22Rv1 (cell line): ENCODE data around the gene LRRC3.

Experiments
- H3K27ac ChIP-seq: fragments of 450-650 bp; 2 replicates; pipeline ENCODE4 v1.5.1; 2017
- CTCF ChIP-seq: fragments of 450-650 bp; IDR thresholded peaks from 2 replicates; pipeline ENCODE4 v1.5.1; 2017; ENCODE audit warnings: mild to moderate bottlenecking
- ZFX ChIP-seq: fragments of 450-650 bp; IDR thresholded peaks from 2 replicates; pipeline ENCODE4 v1.6.1; 2017; ENCODE audit warnings: antibody characterized with exemption, borderline replicate concordance

Gene LRRC3

DNA sequence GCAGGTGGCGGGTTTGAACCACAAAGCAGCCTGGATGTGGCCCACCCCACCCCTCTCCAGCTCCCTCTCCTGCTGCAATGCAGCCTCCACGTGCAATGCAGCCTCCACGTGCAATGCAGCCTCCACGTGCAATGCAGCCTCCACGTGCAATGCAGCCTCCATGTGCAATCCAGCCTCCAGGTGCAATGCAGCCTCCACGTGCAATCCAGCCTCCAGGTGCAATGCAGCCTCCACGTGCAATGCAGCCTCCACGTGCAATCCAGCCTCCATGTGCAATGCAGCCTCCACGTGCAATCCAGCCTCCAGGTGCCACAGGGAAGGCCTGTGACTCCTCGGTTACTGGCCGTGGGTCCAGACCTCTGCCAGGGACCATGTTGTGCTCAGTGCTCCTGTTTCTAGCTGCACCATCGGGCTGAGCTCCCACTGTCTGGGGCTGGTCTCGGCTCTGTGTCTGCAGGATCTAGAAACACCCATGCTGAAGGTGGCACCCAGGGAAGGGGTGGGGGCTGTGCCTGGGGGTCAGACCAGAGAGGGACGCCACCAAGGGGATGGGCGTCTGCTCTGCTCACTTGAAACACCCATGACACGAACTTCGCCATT, 11.9 kb upstream of the LRRC3 start:
- no peak overlapping the region for H3K27ac ChIP-seq
- no peak for TF ChIP-seq ZFX
- TF ChIP-seq CTCF: no peak

- no peak overlapping the region for H3K27ac ChIP-seq
- TF ChIP-seq ZFX (no peak), CTCF (no peak)
These were observed 11.4 kb upstream of the LRRC3 start for GRCh38 chr21:44443891-44444285.

GRCh38 chr21:44444286-44444931, 10.9 kb upstream of the LRRC3 start:
- no peak overlapping the region for H3K27ac ChIP-seq
- TF ChIP-seq CTCF (peak; percentile 73), ZFX (no peak)

GRCh38 chr21:44445145-44445812, 10.0 kb upstream of the LRRC3 start:
- H3K27ac ChIP-seq: no peak overlapping the region
- TF ChIP-seq CTCF (no peak), ZFX (no peak)

GRCh38 chr21:44448651-44449131, 6.6 kb upstream of the LRRC3 start:
- no peak overlapping the region for H3K27ac ChIP-seq
- TF ChIP-seq ZFX (no peak), CTCF (no peak)

- no peak for TF ChIP-seq ZFX
- TF ChIP-seq CTCF: no peak
These were observed 5.6 kb upstream of the LRRC3 start for GRCh38 chr21:44449473-44450363.

More at GRCh38 chr21:44449473-44450363, 5.6 kb upstream of the LRRC3 start:
- H3K27ac ChIP-seq: no peak overlapping the region
